Astrocyte (in vitro differentiated cells and primary cell): ENCODE results near the gene EFCC1. TPM values are rescaled to one million over a fixed set of nuclear protein-coding genes. Genes with fewer than 3 reads are reported as not detected.

Experiments used
- DNase-seq: peaks from one replicate; pipeline ENCODE4 v3.0.0-alpha.2; 2010; ENCODE audit warnings: low read depth
- FAIRE-seq: peaks from 2 replicates; lab custom pipeline; 2011; peaks lifted over from hg19 to GRCh38; lab: Jason Lieb, UNC
- H2AFZ ChIP-seq: 2 replicates; pipeline ENCODE4 v1.6.0; 2012; ENCODE audit warnings: low read depth, low read length, inconsistent platforms
- H3K27ac ChIP-seq: 2 replicates; pipeline ENCODE4 v1.5.1; 2011; ENCODE audit warnings: low read depth, low read length, inconsistent platforms
- H3K27me3 ChIP-seq: 2 replicates; pipeline ENCODE4 v1.6.0; 2011; ENCODE audit warnings: low read length, inconsistent platforms; ENCODE audit not compliant: insufficient read depth
- H3K36me3 ChIP-seq: 2 replicates; pipeline ENCODE4 v1.5.1; 2011; ENCODE audit warnings: low read length, inconsistent platforms; ENCODE audit not compliant: insufficient read depth
- H3K4me1 ChIP-seq: 2 replicates; pipeline ENCODE4 v1.5.1; 2011; ENCODE audit warnings: low read length, inconsistent platforms; ENCODE audit not compliant: insufficient read depth
- H3K4me2 ChIP-seq: 2 replicates; pipeline ENCODE4 v1.6.0; 2012; ENCODE audit warnings: low read length, inconsistent platforms
- H3K4me3 ChIP-seq: 2 replicates; pipeline ENCODE4 v1.5.1; 2011; ENCODE audit warnings: low read depth, mild to moderate bottlenecking, low read length, inconsistent platforms; ENCODE audit not compliant: insufficient read depth
- H3K79me2 ChIP-seq: 2 replicates; pipeline ENCODE4 v1.6.0; 2012; ENCODE audit warnings: mild to moderate bottlenecking, low read length, inconsistent platforms; ENCODE audit not compliant: insufficient read depth
- H3K9ac ChIP-seq: 2 replicates; pipeline ENCODE4 v1.6.0; 2012; ENCODE audit warnings: mild to moderate bottlenecking, low read length, inconsistent platforms
- H3K9me3 ChIP-seq: 2 replicates; pipeline ENCODE4 v1.5.1; 2012; ENCODE audit warnings: low read depth, mild to moderate bottlenecking, low read length, inconsistent platforms; ENCODE audit not compliant: insufficient read depth
- H4K20me1 ChIP-seq: 2 replicates; pipeline ENCODE4 v1.6.0; 2012; ENCODE audit warnings: low read length, inconsistent platforms; ENCODE audit not compliant: insufficient read depth
- H3K27ac Mint-ChIP-seq: one replicate; pipeline ENCODE4 v1.8.0; 2021; ENCODE audit warnings: mild to moderate bottlenecking, mixed read lengths; ENCODE audit not compliant: unreplicated experiment
- H3K27me3 Mint-ChIP-seq: one replicate; pipeline ENCODE4 v1.8.0; 2021; ENCODE audit warnings: low read depth, mixed read lengths; ENCODE audit not compliant: unreplicated experiment
- H3K36me3 Mint-ChIP-seq: one replicate; pipeline ENCODE4 v1.8.0; 2021; ENCODE audit warnings: low read depth, mixed read lengths; ENCODE audit not compliant: unreplicated experiment
- H3K4me1 Mint-ChIP-seq: one replicate; pipeline ENCODE4 v1.8.0; 2021; ENCODE audit warnings: low read depth, mixed read lengths; ENCODE audit not compliant: unreplicated experiment
- H3K4me3 Mint-ChIP-seq: one replicate; pipeline ENCODE4 v1.8.0; 2021; ENCODE audit warnings: mild to moderate bottlenecking, moderate library complexity, mixed read lengths; ENCODE audit not compliant: unreplicated experiment
- H3K9me3 Mint-ChIP-seq: one replicate; pipeline ENCODE4 v1.8.0; 2021; ENCODE audit warnings: mild to moderate bottlenecking, mixed read lengths; ENCODE audit not compliant: unreplicated experiment
- CTCF ChIP-seq: IDR thresholded peaks from 2 replicates; pipeline ENCODE4 v1.5.1; 2011; ENCODE audit warnings: low read depth, mild to moderate bottlenecking, inconsistent platforms, low read length, moderate library complexity; ENCODE audit not compliant: insufficient read depth
- EZH2 ChIP-seq: IDR thresholded peaks from 2 replicates; pipeline ENCODE4 v1.6.1; 2012; ENCODE audit warnings: mild to moderate bottlenecking, low read length, inconsistent platforms; ENCODE audit not compliant: insufficient read depth
- total RNA-seq: library from RNA; stranded (reverse); gene quantifications from 2 replicates; pipeline ENCODE4 v1.2.1, GENCODE V29; 2021

The EFCC1 gene
- total RNA-seq, 1 donor from 2014 or later, result not detected

DNA sequence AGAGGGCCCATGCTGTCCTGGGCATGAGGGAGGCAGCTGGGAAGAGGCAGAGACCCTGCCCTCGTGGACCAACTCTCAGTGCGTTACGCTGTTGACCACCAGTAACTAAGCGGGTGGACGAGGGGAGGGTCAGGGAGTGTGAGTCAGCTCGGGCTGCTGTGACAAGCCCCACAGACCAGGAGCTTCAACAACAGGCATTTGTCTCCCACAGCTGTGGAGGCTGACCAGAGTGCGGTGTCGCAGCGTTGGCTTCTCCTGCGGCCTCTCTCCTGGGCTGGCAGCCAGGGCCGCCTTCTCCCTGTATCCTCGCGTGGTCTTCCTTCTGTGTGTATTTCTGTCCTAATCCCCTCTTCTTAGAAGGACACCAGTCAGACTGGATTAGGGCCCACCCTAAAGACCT is 13.0 kb downstream of the EFCC1 start:
- no peak overlapping the region for H2AFZ ChIP-seq
- peaks cover 8% of the 10 kb centered on the region for H3K27me3 Mint-ChIP-seq
- no peak overlapping the region for H3K27ac ChIP-seq
- no peaks in the 10 kb centered on the region for H4K20me1 ChIP-seq
- H3K36me3 ChIP-seq, result no peaks in the 10 kb centered on the region
- TF ChIP-seq EZH2, result no peak
- no peak for TF ChIP-seq CTCF
- H3K4me1 Mint-ChIP-seq, result peaks cover 14% of the 10 kb centered on the region
- FAIRE-seq (no peak), DNase-seq (peak; percentile 14)
- peaks cover 1% of the 10 kb centered on the region for H3K9me3 Mint-ChIP-seq
- H3K79me2 ChIP-seq, result no peaks in the 10 kb centered on the region
- H3K27ac Mint-ChIP-seq, result no peak overlapping the region
- H3K9me3 ChIP-seq, result peaks cover 2% of the 10 kb centered on the region
- no peak overlapping the region for H3K4me3 ChIP-seq
- no peaks in the 10 kb centered on the region for H3K36me3 Mint-ChIP-seq
- no peaks in the 10 kb centered on the region for H3K4me1 ChIP-seq
- peaks cover 5% of the 10 kb centered on the region for H3K27me3 ChIP-seq
- H3K4me2 ChIP-seq, result no peak overlapping the region
- no peak overlapping the region for H3K4me3 Mint-ChIP-seq
- H3K9ac ChIP-seq, result no peak overlapping the region

- H3K27ac Mint-ChIP-seq, result no peak overlapping the region
Observed at GRCh38 chr3:129014793-129015345, 13.8 kb downstream of the EFCC1 start.

More at GRCh38 chr3:129014793-129015345, 13.8 kb downstream of the EFCC1 start:
- Histone ChIP-seq H3K27ac (no peak overlapping the region), H3K9me3 (peaks cover 2% of the 10 kb centered on the region), H3K4me2 (no peak overlapping the region), H2AFZ (no peak overlapping the region), H3K9ac (no peak overlapping the region), H3K4me1 (no peaks in the 10 kb centered on the region), H4K20me1 (no peaks in the 10 kb centered on the region), H3K36me3 (no peaks in the 10 kb centered on the region), H3K4me3 (no peak overlapping the region), H3K79me2 (no peaks in the 10 kb centered on the region), H3K27me3 (peaks cover 5% of the 10 kb centered on the region)
- Mint-ChIP-seq H3K27me3 (peaks cover 4% of the 10 kb centered on the region), H3K4me3 (no peak overlapping the region), H3K36me3 (no peaks in the 10 kb centered on the region), H3K9me3 (peaks cover 1% of the 10 kb centered on the region), H3K4me1 (peaks cover 14% of the 10 kb centered on the region)
- TF ChIP-seq CTCF (no peak), EZH2 (no peak)
- FAIRE-seq (no peak), DNase-seq (no peak)
